MM.1S (cell line): ENCODE measurements around the gene PRM1.

Experiments
- DNase-seq: peaks from one replicate; pipeline ENCODE4 v3.0.0-alpha.2; 2015
- H2AFZ ChIP-seq: fragments of 300-600 bp; sonication (generic); 2 replicates; pipeline ENCODE4 v1.6.0; 2016; ENCODE audit warnings: antibody characterized with exemption, low read length
- H3F3A ChIP-seq: fragments of 300-600 bp; sonication (generic); 2 replicates; pipeline ENCODE4 v1.6.1; 2016; ENCODE audit warnings: mild to moderate bottlenecking, antibody characterized with exemption, low read length, moderate library complexity, mixed read lengths; ENCODE audit not compliant: insufficient read depth
- H3K27ac ChIP-seq: fragments of 300-600 bp; sonication (generic); 2 replicates; pipeline ENCODE4 v1.5.1; 2016; ENCODE audit warnings: mild to moderate bottlenecking, low read length
- H3K27me3 ChIP-seq: fragments of 300-600 bp; sonication (generic); replicated peaks from 2 replicates; pipeline ENCODE4 v1.6.0; 2016; ENCODE audit warnings: low read length; ENCODE audit not compliant: insufficient read depth
- H3K36me3 ChIP-seq: fragments of 300-600 bp; sonication (generic); replicated peaks from 2 replicates; pipeline ENCODE4 v1.6.1; 2016; ENCODE audit warnings: mild to moderate bottlenecking, low read length, mixed read lengths; ENCODE audit not compliant: insufficient read depth
- H3K4me1 ChIP-seq: fragments of 300-600 bp; sonication (generic); 2 replicates; pipeline ENCODE4 v1.6.1; 2016; ENCODE audit warnings: low read length, mixed read lengths
- H3K4me2 ChIP-seq: fragments of 300-600 bp; sonication (generic); 2 replicates; pipeline ENCODE4 v1.6.0; 2016; ENCODE audit warnings: low read depth, low read length
- H3K4me3 ChIP-seq: fragments of 300-600 bp; sonication (generic); 2 replicates; pipeline ENCODE4 v1.5.1; 2016; ENCODE audit warnings: low read length, mixed read lengths
- H3K79me2 ChIP-seq: fragments of 300-600 bp; sonication (generic); 2 replicates; pipeline ENCODE4 v1.6.1; 2016; ENCODE audit warnings: mixed run types, low read length, mixed read lengths
- H3K9ac ChIP-seq: fragments of 300-600 bp; sonication (generic); 2 replicates; pipeline ENCODE4 v1.6.1; 2016; ENCODE audit warnings: low read length, mixed read lengths
- H3K9me2 ChIP-seq: fragments of 300-600 bp; sonication (generic); replicated peaks from 2 replicates; pipeline ENCODE4 v1.6.1; 2016; ENCODE audit warnings: mild to moderate bottlenecking, low read length, mixed read lengths; ENCODE audit not compliant: insufficient read depth
- H3K9me3 ChIP-seq: fragments of 300-600 bp; sonication (generic); replicated peaks from 2 replicates; pipeline ENCODE4 v1.6.1; 2016; ENCODE audit warnings: mild to moderate bottlenecking, low read length, mixed read lengths; ENCODE audit not compliant: insufficient read depth
- H4K20me1 ChIP-seq: fragments of 300-600 bp; sonication (generic); 2 replicates; pipeline ENCODE4 v1.6.1; 2016; ENCODE audit warnings: mild to moderate bottlenecking, low read length, moderate library complexity, mixed read lengths; ENCODE audit not compliant: insufficient read depth
- EZH2 ChIP-seq: fragments of 300-600 bp; sonication (generic); optimal IDR thresholded peaks from 2 replicates; pipeline ENCODE3; 2017; ENCODE audit warnings: low read depth, mild to moderate bottlenecking, antibody characterized with exemption, low read length, mixed read lengths
- EZH2phosphoT487 ChIP-seq: fragments of 300-600 bp; sonication (generic); IDR thresholded peaks from 2 replicates; pipeline ENCODE4 v1.6.1; 2018; ENCODE audit warnings: antibody characterized with exemption, low read length
- TF ChIP-seq, protein P1 (sequence below): fragments of 300-600 bp; sonication (generic); IDR thresholded peaks from 2 replicates; pipeline ENCODE4 v1.5.1; 2016; ENCODE audit warnings: antibody characterized with exemption, low read length, mixed read lengths

Gene PRM1

DNA sequence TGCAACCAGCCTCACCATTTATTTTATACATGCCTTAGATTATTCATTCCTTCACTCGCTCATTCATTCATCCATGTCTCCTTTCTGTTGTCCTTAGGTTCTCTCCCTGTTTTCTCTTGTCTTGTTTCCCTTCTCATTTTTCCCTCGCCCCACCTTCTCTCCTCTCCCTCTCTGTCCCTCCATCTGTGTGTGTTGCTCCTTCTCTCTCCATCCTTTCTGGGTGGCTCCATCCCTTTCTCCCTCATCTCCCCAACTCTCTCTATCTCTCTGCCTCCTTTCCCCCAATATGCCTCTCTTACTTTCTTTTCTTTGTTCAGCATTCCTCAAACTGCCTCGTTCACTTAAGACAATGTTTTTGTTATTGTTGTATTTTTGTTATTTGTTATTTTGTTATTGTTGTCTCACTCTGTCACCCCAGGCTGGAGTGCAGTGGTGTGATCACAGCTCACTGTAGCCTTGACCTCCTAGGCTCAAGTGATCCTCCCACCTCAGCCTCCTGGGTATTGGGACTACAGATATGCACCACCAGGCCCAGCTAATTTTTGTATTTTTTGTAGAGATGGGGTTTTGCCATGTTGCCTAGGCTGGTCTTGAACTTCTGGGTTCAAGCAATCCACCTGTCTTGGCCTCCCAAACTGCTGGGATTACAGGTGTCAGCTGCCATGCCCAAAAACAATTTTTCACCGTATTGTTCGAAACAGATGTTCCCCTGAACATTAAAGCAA is 39.5 kb downstream of the PRM1 start:
- no peak overlapping the region for H3K9ac ChIP-seq
- no peak overlapping the region for H3K4me3 ChIP-seq
- no peak for TF ChIP-seq EZH2phosphoT487
- TF ChIP-seq EZH2, result no peak
- no peak overlapping the region for H2AFZ ChIP-seq
- no peaks in the 10 kb centered on the region for H3K27me3 ChIP-seq
- H3K4me1 ChIP-seq, result peaks cover 28% of the 10 kb centered on the region
- H3K9me2 ChIP-seq, result no peaks in the 10 kb centered on the region
- no peaks in the 10 kb centered on the region for H4K20me1 ChIP-seq
- H3K4me2 ChIP-seq, result no peak overlapping the region
- no peaks in the 10 kb centered on the region for H3K36me3 ChIP-seq
- no peaks in the 10 kb centered on the region for H3K9me3 ChIP-seq
- H3K27ac ChIP-seq, result no peak overlapping the region
- no peaks in the 10 kb centered on the region for H3K79me2 ChIP-seq
- DNase-seq, result no peak
- H3F3A ChIP-seq, result no peaks in the 10 kb centered on the region; the same call in 1 of the 2 replicates

DNA sequence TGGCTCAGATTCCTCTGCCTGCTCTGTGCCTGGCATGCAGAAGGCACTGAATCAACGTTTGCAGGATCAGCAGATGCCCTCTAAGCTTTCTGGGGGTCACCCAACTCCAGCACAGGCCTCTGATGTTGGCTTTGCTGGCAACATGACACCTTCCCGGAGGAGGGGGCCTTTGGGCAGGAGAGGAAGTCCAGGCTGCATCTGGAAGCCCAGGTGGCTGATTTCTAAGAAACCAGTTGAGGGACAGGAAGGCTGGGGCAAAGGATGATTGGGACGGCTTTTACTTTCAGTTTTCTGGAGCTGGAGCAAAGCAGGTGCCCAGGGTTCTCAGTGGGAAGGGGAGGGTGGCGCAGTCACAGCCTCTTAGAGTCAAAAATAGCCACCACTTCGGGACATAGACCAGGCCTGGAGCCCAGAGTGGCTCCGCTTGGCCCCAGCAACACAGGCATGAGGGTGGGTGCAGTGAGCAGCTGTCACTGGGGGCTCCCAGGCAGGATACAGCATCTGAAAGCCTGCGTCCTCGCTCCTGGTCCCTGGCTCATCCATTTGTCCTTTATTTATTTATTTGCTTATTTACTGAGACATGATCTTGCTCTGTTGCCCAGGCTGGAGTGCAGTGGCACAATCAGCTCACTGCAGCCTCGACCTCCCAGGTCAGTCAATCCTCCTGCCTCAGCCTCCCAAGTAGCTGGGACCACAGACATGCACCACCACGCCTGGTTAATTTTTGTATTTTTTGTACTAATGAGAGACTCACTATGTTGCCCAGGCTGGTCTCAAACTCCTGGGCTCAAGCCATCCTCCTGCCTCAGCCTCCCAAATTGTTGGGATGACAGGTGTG is 40.3 kb downstream of the PRM1 start:
- Histone ChIP-seq H3F3A (no peaks in the 10 kb centered on the region; the same call in 1 of the 2 replicates), H3K4me3 (peak overlapping the region; percentile 14; the same call in 1 of the 2 replicates), H3K9me2 (no peaks in the 10 kb centered on the region), H3K9ac (no peak overlapping the region; the same call in 1 of the 2 replicates), H3K27me3 (no peaks in the 10 kb centered on the region), H3K4me2 (peak overlapping the region; percentile 67), H2AFZ (peak overlapping the region; percentile 47; the same call in 1 of the 2 replicates), H3K4me1 (peaks cover 20% of the 10 kb centered on the region), H4K20me1 (no peaks in the 10 kb centered on the region), H3K79me2 (no peaks in the 10 kb centered on the region), H3K36me3 (no peaks in the 10 kb centered on the region), H3K9me3 (no peaks in the 10 kb centered on the region), H3K27ac (peak overlapping the region; percentile 19; the same call in 1 of the 2 replicates)
- peak; percentile 31 for DNase-seq
- no peak for TF ChIP-seq EZH2phosphoT487
- no peak for TF ChIP-seq EZH2
- TF ChIP-seq, protein P1, sequence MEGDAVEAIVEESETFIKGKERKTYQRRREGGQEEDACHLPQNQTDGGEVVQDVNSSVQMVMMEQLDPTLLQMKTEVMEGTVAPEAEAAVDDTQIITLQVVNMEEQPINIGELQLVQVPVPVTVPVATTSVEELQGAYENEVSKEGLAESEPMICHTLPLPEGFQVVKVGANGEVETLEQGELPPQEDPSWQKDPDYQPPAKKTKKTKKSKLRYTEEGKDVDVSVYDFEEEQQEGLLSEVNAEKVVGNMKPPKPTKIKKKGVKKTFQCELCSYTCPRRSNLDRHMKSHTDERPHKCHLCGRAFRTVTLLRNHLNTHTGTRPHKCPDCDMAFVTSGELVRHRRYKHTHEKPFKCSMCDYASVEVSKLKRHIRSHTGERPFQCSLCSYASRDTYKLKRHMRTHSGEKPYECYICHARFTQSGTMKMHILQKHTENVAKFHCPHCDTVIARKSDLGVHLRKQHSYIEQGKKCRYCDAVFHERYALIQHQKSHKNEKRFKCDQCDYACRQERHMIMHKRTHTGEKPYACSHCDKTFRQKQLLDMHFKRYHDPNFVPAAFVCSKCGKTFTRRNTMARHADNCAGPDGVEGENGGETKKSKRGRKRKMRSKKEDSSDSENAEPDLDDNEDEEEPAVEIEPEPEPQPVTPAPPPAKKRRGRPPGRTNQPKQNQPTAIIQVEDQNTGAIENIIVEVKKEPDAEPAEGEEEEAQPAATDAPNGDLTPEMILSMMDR, result no peak

DNA sequence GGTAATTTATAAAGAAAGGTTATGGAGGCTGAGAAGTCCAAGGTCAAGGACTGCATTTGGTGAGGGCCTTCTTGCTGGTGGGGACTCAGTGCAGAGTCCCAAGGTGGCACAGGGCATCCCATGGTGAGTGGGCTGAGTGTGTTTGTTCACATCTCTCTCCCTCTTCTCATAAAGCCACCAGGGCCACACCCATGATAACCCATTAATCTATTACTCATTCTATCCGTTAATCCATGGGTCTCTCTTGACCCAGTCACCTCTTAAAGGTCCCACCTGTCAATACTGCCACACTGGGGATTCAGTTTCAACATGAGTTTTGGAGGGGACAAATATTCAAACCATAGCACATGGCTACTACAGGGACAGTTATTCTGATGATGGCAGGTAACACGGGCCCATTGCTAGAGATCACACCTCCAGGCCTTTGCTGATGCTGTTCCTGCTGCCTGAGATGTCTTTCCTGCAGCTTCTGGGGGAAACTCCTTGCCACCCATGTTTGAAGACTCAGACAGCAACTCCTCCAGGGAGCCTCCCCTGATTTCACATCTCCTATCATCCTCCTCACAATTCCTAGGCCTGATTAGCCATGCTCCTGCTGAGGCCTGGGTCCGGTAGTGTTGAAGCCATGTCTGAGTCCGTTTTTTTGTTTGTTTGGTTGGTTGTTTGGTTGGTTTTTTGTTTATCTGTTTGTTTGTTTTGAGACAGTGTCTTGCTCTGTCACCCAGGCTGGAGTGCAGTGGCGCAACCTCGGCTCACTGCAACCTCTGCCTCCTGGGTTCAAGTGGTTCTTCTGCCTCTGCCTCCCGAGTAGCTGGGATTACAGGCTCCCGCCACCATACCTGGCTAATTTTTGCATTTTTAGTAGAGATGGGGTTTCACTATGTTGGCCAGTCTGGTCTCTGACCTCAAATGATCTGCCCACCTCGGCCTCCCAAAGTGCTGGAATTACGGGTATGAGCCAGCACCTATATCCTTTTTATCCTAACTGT is 41.2 kb downstream of the PRM1 start:
- TF ChIP-seq EZH2phosphoT487 (no peak), EZH2 (no peak)
- TF ChIP-seq, protein P1, result no peak
- Histone ChIP-seq H3F3A (no peaks in the 10 kb centered on the region; the same call in 1 of the 2 replicates), H2AFZ (peak overlapping the region; percentile 47; the same call in 1 of the 2 replicates), H3K4me3 (no peak overlapping the region), H3K4me2 (peak overlapping the region; percentile 67; the same call in 1 of the 2 replicates), H3K27ac (peak overlapping the region; percentile 19; the same call in 1 of the 2 replicates), H3K4me1 (peaks cover 12% of the 10 kb centered on the region), H3K9ac (no peak overlapping the region; the same call in 1 of the 2 replicates), H3K9me2 (no peaks in the 10 kb centered on the region), H3K27me3 (no peaks in the 10 kb centered on the region), H3K36me3 (no peaks in the 10 kb centered on the region), H4K20me1 (no peaks in the 10 kb centered on the region), H3K9me3 (no peaks in the 10 kb centered on the region), H3K79me2 (no peaks in the 10 kb centered on the region)
- no peak for DNase-seq
